Astrocyte of the cerebellum (primary cell): ENCODE data around the gene MTMR3.
"Not testable (repeated sequence)": the region's sequence is repeated elsewhere in the genome, so short reads cannot be mapped to it uniquely, and the experiment has no call there.

Experiments used
- DNase-seq: peaks from one replicate; pipeline ENCODE4 v3.0.0-alpha.2; 2011; ENCODE audit warnings: low read depth
- H3K4me3 ChIP-seq: 2 replicates; pipeline ENCODE4 v1.5.1; 2011; ENCODE audit warnings: mild to moderate bottlenecking, low read depth, low read length, moderate library complexity
- CTCF ChIP-seq: IDR thresholded peaks from 2 replicates; pipeline ENCODE4 v1.5.1; 2012; ENCODE audit warnings: low read length, low read depth, moderate library complexity, mild to moderate bottlenecking; ENCODE audit errors: missing control alignments
- in situ Hi-C: cut with HindIII; loops from 2 replicates; pipeline ENCODE4 v1.10.0; 2017; ENCODE audit warnings: low sequenced_read_pairs

Gene MTMR3

DNA sequence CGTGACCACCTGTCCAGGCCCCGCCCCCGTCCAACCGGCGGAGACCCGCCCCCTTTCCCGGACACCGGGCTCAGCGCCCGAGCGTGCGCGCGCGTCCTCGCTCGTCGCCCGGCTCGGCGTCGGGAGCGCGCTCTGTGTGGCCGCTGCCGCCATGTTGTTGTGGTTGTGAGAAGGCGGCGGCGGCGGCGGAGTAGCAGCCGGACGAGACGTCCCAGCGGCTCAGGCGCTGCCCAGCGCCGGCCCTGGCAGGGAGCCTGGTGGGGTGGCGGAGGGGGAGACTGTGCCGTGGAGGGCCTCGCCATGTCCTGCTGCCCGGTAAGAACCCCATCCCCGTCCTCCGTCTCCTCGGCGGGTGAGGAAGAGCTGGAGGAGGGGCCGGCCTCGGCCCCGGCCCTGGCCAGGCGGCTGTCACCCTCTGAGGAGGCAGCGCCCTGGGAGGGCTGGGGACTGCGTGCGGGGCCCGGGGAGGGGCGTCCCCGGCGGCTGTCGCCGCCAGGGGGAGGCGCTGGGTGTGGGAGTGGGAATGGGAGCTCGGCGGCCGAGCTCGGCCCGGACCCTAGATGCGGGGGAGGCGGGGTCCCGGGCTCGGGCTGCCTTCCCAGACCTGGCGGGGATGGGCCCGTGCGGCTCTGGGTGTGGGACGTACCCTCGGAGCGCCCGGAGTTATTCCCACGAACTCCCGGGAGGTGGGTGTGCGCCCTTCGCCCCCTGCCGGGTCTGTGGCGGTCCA lies at the start of gene MTMR3:
Gene MTMR3 (plus strand): TSS at position 130 of the 730 bp plus-strand sequence. CDS start 87,886 bp downstream, outside the sequence.
- in situ Hi-C loops, result no loop called here
- DNase-seq, result peak; percentile 65
- peak within 1 kb of the TSS; percentile 96 for H3K4me3 ChIP-seq
- TF ChIP-seq CTCF, result peak; percentile 50

DNA sequence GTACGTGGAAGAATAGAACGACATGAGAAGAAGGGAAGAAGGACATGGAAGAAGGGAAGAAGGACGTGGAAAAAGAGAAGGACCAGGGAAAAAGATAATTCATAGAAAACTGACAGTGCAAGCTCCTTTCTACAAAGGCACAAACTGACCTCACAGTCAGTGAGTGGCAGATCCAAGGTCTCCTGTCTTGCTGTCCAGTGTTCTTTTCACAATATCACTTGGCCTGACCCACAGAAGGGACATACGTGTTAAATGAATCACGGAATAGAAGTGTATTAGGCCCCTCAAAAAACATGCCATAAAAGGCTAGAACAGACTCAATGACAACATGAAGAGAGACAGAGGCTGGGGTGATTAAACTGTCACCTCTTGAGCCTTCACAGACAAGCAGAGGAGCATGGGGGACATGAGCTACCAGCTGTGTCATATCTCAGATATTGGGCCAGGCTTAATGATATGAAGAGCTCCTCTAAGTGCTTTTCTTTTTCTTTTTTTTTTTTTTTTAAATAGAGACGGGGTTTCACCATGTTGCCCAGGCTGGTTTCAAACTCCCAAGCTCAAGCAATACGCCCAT lies 49.5 kb upstream of the MTMR3 start:
- no peak for TF ChIP-seq CTCF
- in situ Hi-C loops, result no loop called here

DNA sequence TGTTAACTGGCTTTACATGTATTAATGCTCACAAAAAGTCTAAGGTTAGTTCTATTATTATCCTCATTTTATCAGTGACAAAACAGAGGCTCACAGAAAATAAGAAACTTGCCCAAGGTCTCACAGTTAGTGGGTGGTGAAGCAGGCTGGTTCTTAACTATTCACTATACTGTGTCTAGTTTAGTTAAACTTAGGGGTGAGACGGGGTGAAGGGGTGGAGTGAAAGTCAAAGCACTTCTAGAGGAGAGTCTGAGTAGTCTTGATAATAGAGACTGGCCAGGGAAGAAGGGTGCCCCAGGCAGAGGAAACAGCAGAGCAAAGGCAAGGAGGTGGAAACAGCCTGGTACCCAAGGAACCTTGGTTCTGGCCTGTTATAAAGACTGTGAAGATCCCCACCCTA lies 48.9 kb upstream of the MTMR3 start:
- no peak for TF ChIP-seq CTCF
- DNase-seq, result no peak
- in situ Hi-C loops, result no loop called here
- no peak overlapping the region for H3K4me3 ChIP-seq

More for the DNA sequence above, 49.5 kb upstream of the MTMR3 start:
- no peak for DNase-seq
- H3K4me3 ChIP-seq, result no peak overlapping the region

DNA sequence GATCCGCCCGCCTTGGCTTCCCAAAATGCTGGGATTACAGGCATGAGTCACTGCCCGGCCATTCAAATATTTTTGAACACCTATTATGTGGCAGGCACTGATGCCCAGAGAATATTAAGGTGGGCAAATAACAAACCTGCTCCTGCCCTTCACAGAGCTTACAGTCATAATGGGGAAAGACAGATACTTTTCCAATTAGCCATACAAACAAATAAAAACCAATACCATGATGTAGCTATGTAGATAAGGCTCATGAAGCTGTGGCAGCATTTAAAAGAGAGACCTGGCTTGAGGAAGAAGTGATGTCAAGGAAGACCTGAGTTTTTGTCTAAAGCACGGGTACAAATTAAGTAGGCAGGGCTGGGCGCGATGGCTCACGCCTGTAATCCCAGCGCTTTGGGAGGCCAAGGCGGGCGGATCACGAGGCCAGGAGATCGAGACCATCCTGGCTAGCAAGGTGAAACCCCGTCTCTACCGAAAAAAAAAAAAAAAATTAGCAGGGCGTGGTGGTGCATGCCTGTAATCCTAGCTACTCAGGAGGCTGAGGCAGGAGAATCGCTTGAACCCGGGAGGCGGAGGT lies 46.1 kb upstream of the MTMR3 start:
- peak overlapping the region; percentile 94 for H3K4me3 ChIP-seq
- DNase-seq, in situ Hi-C loops: not testable (repeated sequence)

GRCh38 chr22:29837741-29838598 lies 45.0 kb upstream of the MTMR3 start, which contains the start of gene ASCC2:
Gene ASCC2, minus strand, starts transcription at chr22:29838274. Its CDS starts 5,949 bp downstream, at chr22:29832325.
- in situ Hi-C loops, result no loop called here
- DNase-seq, result peak; percentile 84
- H3K4me3 ChIP-seq, result peak within 1 kb of the TSS; percentile 94
- TF ChIP-seq CTCF, result no peak

DNA sequence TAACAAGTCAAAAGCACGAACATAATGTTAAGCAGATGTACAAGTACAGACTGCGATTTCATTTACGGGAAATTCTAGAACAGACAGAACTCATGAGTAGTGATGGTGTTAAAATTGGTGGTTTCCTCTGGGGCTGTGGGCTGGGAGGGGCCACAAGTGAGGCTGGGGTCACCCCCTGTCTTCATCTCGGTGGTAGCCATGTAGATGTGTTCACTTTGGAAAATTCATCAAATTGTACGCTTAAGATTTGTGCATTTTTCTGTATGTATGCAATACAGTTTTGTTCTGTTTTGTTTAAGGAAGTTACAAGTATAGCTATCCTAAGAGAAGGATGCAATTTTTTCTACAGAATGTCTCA lies 44.4 kb upstream of the MTMR3 start:
- peak overlapping the region; percentile 94 for H3K4me3 ChIP-seq
- no peak for DNase-seq
- in situ Hi-C loops, result no loop called here
- no peak for TF ChIP-seq CTCF
